ENCODE data around the gene FAM174B.

Gene FAM174B

DNA sequence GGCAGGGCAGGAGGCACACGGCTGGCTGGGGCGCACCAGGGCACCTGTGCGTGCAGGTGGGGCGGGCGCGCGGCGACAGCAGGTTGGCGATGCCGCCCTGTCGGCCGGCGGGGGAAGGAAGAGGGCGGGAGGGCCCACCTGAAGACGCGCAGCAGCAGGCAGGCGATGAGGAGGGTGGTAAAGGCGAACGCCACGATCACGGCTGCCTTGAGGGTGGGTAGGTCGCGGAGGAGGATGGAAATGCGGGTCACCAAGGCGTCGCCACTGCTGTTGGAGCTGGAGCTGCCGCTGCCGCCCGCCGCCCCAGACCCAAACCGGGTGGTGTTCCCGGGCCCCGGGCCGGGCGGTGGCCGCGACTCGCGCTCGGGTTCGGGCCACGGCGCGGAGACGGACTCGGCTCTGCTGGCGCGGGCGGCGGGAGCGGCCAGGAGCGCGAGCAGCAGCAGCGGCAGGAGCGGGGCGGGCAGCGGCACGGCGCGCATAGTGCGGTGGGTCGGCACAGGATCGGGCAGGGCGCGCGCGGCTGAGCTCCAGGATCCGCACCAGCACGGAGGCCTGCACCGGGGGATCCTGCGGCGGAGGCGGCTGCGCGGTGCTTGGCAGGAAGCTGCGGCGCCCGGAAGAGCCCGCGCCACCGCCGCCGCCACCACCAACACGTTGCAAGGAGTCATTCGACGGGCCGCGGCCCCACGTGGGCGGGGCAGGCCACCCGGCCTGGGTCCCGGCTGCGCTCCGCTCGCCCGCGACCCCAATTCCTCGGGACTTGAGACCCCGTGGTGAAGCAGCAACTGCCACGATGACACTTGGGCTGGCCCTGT, at the start of gene FAM174B:
TSS of gene FAM174B (minus strand) at position 598 of the 818 bp plus-strand sequence.
- Mint-ChIP-seq H3K27me3 (peaks cover 48% of the 10 kb centered on the region), H3K27ac (no peak within 1 kb of the TSS), H3K4me1 (ENCODE audit: low read depth) (peaks cover 16% of the 10 kb centered on the region), H3K4me3 (peak within 1 kb of the TSS; percentile 67), H3K9me3 (no peaks in the 10 kb centered on the region), H3K36me3 (ENCODE audit: low read depth) (no peaks in the 10 kb centered on the region)
- intact Hi-C loops (cut with micrococcal nuclease): loop anchor here (10.0 kb wide), 1 partner anchor 59 kb away; no protein-coding TSS in a partner anchor

DNA sequence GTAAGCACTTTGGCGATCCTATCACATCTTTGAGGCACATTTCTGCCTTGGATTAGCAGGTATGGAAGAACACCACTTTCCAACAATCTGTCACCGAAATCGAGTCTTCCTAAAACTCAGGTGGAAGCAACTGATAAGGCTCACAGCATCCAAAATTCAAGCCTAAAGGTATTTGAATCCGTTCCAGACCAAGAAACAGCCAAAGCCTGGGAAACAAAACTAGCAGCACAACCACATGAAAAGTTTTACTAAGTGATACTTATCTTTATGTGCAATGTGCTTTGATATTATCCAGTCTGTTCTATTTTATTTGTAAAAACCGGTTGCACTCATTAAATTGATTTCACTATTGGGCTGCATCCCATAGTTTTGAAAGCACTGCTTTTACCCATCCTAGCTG, 40.5 kb upstream of the FAM174B start:
- H3K4me1 Mint-ChIP-seq (ENCODE audit: low read depth): no peaks in the 10 kb centered on the region
- no peak overlapping the region for H3K27ac Mint-ChIP-seq
- H3K27me3 Mint-ChIP-seq: no peaks in the 10 kb centered on the region
- no peaks in the 10 kb centered on the region for H3K9me3 Mint-ChIP-seq
- intact Hi-C loops (cut with micrococcal nuclease): no loop called here
- H3K4me3 Mint-ChIP-seq: no peak overlapping the region
- no peaks in the 10 kb centered on the region for H3K36me3 Mint-ChIP-seq (ENCODE audit: low read depth)

DNA sequence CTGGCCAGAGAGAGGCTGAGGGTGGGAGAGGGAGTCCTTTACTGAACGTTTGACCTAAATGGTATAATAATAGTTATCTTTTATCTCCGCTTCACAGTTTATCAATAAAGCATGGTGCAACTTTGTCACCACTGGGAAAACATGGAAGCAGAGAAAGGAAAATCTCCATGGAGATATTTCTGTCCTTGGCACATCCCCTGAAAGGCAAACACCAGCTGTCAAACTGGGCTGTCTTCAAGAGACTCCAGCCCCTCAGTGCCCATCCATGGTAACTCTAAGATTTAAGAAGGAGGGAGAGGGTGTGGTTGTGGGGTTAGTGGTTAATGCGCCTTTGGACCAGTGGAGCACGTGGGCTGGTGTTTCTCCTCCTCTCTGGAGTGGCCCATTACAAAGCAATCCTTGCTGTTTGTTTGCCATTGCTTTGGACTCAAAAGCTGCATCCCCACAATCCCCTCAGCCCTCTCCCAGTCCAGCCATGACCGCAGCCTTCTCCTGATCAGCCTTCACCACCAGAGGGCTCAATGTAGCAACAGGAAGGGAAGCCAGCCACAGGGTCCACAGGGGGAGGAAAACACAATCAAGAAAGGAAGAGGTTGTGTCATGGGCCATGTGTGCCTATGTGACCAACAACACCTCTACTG, 38.2 kb upstream of the FAM174B start:
- H3K9me3 Mint-ChIP-seq: peaks cover 12% of the 10 kb centered on the region
- H3K36me3 Mint-ChIP-seq (ENCODE audit: low read depth): no peaks in the 10 kb centered on the region
- H3K4me1 Mint-ChIP-seq (ENCODE audit: low read depth): no peaks in the 10 kb centered on the region
- H3K4me3 Mint-ChIP-seq: no peak overlapping the region
- intact Hi-C loops (cut with micrococcal nuclease): no loop called here
- H3K27me3 Mint-ChIP-seq: no peaks in the 10 kb centered on the region
- no peak overlapping the region for H3K27ac Mint-ChIP-seq

DNA sequence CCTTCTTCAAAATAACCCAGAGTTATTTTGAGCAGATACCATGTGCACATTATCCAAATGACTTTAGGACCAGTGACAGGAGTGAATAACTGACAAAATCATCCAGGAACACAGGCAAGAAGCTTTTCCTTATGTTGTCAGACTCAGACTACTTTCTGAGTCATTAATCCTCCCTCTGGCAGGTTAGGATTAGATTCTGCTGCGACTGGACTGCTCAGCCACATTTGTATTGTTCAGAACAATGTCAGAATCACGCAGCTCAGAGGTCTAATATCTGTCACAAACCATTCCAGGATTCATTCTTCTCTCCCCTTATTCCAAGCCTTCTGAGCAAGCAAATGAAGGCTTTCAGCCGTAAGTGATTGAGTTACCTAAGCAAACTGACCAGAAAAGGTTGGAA, 34.8 kb upstream of the FAM174B start:
- Mint-ChIP-seq H3K27me3 (no peaks in the 10 kb centered on the region), H3K9me3 (peaks cover 12% of the 10 kb centered on the region), H3K4me1 (ENCODE audit: low read depth) (no peaks in the 10 kb centered on the region), H3K4me3 (no peak overlapping the region), H3K27ac (no peak overlapping the region), H3K36me3 (ENCODE audit: low read depth) (no peaks in the 10 kb centered on the region)
- intact Hi-C loops (cut with micrococcal nuclease): no loop called here

DNA sequence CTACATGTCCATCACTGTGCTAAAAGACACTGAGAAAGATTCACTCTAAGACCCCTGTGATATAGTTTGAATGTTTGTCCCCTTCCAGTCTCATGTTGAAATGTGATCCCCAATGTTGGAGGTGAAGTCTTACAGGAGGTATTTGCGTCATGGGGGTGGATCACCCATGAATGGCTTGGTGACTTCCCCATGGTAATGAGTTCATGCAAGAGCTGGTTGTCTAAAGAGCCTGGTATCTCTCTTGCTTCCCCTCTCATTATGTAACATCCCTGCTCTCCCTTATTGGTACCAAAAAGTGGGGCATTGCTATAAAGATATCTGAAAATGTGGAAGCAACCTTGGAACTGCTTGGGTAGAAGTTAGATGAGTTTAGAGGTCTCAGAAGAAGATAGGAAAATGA, 32.2 kb upstream of the FAM174B start:
- intact Hi-C loops (cut with micrococcal nuclease): no loop called here
- H3K36me3 Mint-ChIP-seq (ENCODE audit: low read depth): no peaks in the 10 kb centered on the region
- H3K4me1 Mint-ChIP-seq (ENCODE audit: low read depth): peaks cover 7% of the 10 kb centered on the region
- no peaks in the 10 kb centered on the region for H3K27me3 Mint-ChIP-seq
- H3K4me3 Mint-ChIP-seq: no peak overlapping the region
- peaks cover 12% of the 10 kb centered on the region for H3K9me3 Mint-ChIP-seq
- H3K27ac Mint-ChIP-seq: no peak overlapping the region

DNA sequence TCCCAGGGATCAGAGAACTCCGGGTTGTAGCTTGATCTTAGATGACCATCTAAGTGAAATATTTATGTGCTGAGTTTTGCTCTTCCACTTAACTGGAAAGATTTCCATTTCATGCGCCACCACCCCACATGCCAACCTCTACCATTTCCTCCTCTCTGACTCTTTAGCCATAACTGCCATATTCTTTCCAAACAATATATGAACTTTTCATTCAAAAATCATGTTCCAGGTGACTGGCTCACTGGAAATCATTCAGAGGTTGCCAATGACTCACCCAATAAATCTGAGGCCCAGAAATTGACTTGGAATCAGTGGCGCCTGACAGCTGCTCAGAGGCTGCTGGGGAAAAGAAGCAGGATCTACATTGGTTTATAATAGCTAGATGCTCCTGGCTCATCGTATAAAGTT, 31.6 kb upstream of the FAM174B start:
- Mint-ChIP-seq H3K36me3 (ENCODE audit: low read depth) (no peaks in the 10 kb centered on the region), H3K9me3 (peaks cover 12% of the 10 kb centered on the region), H3K4me3 (no peak overlapping the region), H3K4me1 (ENCODE audit: low read depth) (peaks cover 7% of the 10 kb centered on the region), H3K27ac (no peak overlapping the region), H3K27me3 (no peaks in the 10 kb centered on the region)
- intact Hi-C loops (cut with micrococcal nuclease): no loop called here

DNA sequence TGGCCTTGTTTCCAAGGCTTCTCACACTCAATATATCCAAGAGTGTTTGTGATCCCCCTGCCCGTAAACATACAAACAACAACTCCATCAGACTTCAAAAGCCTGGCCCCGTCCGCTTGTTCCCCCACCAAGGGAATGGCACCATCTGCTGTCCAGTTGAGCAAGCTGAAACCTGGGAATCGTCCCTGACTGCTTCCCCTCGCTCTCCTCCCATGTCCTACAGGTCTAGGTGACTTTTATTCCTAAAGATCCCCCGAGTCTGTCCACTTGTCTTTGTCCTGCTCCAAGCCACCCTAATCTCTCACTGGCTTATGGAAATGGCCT, 27.9 kb upstream of the FAM174B start:
- H3K4me3 Mint-ChIP-seq: no peak overlapping the region

DNA sequence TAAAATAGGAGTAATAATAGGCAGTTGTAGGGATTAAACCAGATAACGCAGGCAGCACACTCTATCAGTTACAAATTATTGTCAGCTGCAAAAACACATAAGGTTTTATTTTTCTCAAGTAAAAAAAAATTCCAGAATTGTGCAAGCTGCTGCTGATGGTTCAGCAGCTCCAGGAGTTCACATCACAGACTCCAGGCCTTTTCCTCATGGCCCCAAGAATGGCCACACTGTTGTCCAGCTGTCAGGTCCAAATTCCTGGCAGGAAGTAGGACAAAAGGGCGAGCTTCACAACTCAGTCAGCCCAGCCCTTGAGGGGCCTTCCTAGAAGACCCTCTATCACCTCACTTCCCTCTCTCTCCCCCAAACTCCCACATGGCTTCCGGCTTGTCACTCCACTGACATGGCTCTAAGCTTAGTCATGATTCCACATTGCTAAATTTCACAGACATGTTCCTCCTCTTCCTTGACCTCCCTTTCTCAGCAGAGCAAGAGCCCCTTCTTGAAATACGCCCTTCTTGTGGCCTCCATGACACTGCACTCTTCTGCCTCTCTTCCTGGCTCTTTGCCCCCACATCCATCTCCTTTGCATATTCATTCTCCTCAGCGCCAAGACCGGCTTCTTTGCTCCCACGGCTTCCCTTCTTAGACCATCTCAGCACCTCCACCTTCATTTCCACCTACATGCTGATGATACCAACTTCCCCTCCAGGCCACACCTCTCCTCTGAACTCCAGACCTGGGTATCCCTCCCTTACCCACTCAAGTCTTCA, 27.4 kb upstream of the FAM174B start:
- Mint-ChIP-seq H3K4me3 (no peak overlapping the region), H3K9me3 (no peaks in the 10 kb centered on the region), H3K4me1 (ENCODE audit: low read depth) (peaks cover 14% of the 10 kb centered on the region), H3K36me3 (ENCODE audit: low read depth) (no peaks in the 10 kb centered on the region), H3K27ac (no peak overlapping the region), H3K27me3 (no peaks in the 10 kb centered on the region)
- intact Hi-C loops (cut with micrococcal nuclease): no loop called here

More for the DNA sequence above, 27.9 kb upstream of the FAM174B start:
- H3K4me1 Mint-ChIP-seq (ENCODE audit: low read depth): peaks cover 9% of the 10 kb centered on the region
- no peaks in the 10 kb centered on the region for H3K36me3 Mint-ChIP-seq (ENCODE audit: low read depth)
- intact Hi-C loops (cut with micrococcal nuclease): no loop called here
- no peaks in the 10 kb centered on the region for H3K9me3 Mint-ChIP-seq
- no peaks in the 10 kb centered on the region for H3K27me3 Mint-ChIP-seq
- H3K27ac Mint-ChIP-seq: no peak overlapping the region

DNA sequence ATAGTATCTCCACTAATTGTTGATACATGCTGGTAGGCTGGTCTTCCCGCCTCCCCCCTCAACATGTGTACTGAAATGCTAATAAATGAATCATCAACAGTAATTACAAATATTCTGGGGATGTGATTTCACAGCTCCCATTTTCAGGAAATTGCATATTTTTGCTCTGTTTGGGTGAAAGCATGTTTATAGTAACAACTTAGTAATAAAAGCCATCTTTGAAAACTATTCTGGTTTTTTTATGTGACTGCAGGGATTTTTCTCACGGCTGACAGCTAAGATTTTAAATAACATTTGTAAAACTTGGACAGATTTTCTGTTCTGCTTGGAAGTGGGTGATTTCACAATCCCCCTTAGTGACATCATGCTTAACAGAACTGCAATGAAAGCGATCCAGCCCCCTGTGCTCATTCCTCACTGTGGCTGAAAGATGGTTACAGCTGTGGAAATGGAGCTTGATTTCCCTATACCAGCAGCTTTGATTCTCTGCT, 25.6 kb upstream of the FAM174B start:
- intact Hi-C loops (cut with micrococcal nuclease): no loop called here
- Mint-ChIP-seq H3K36me3 (ENCODE audit: low read depth) (no peaks in the 10 kb centered on the region), H3K27me3 (no peaks in the 10 kb centered on the region), H3K9me3 (no peaks in the 10 kb centered on the region), H3K4me3 (no peak overlapping the region), H3K27ac (no peak overlapping the region), H3K4me1 (ENCODE audit: low read depth) (peaks cover 17% of the 10 kb centered on the region)

DNA sequence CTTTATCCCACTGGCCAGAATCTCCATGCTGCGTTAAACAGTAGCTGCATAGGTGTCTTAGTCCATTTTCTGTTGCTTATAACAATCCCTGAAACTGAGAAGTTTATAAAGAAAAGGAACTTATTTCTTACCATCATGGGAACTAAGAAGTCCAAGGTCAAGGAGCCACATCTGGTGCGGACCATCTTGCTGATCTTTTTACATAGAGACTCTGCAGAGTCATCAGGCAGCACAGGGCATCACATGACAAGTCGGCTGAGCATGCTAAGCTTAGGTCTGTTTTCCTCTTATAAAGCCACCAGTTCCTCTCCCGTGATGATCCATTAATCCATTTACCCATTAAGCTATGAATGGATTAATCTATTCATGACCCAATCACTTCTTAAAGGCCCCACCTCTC, 22.4 kb upstream of the FAM174B start:
- Mint-ChIP-seq H3K9me3 (no peaks in the 10 kb centered on the region), H3K4me3 (no peak overlapping the region), H3K27me3 (no peaks in the 10 kb centered on the region), H3K36me3 (ENCODE audit: low read depth) (no peaks in the 10 kb centered on the region), H3K4me1 (ENCODE audit: low read depth) (peaks cover 12% of the 10 kb centered on the region), H3K27ac (peak overlapping the region; percentile 40)
- intact Hi-C loops (cut with micrococcal nuclease): no loop called here

DNA sequence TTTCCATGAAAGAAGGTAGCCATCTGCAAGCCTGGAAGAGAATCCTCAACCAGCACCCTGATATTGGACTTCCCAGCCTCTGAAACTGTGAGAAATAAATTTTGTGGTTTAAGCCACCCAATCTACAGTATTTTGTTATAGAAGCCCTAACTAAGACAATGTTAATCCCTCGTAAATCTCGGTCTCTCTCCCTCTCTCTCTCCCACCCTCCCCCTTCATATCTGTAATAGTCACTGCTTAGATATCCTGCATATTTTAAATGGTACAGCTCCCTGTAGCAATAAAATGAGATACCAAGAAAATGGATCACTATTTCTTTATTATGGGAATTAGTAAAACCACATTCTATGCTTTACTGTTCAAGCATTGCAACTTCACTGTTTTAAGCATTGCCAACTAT, 21.0 kb upstream of the FAM174B start:
- intact Hi-C loops (cut with micrococcal nuclease): no loop called here
- H3K27ac Mint-ChIP-seq: no peak overlapping the region
- H3K4me3 Mint-ChIP-seq: no peak overlapping the region
- H3K4me1 Mint-ChIP-seq (ENCODE audit: low read depth): peaks cover 10% of the 10 kb centered on the region
- no peaks in the 10 kb centered on the region for H3K36me3 Mint-ChIP-seq (ENCODE audit: low read depth)
- H3K27me3 Mint-ChIP-seq: no peaks in the 10 kb centered on the region
- H3K9me3 Mint-ChIP-seq: no peaks in the 10 kb centered on the region

DNA sequence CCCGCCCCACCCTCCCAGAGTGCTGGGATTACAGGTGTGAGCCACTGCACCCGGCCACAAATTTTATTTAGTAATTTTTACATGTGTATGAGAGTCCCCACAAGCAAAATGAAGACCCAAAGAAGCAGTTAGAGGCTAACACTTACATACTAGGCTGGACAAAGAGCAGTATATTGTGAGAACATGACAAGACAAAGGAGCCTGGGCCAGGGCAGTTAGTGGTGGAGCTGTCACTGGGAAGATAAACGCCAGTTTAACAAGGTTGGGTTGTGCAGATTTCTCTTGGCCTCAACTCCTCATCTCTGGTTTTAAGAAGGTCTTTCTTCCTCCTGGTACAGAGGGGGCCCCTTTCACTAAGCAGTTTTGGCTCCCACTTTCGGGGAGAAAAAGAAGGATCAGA, 19.9 kb upstream of the FAM174B start:
- Mint-ChIP-seq H3K36me3 (ENCODE audit: low read depth) (no peaks in the 10 kb centered on the region), H3K9me3 (no peaks in the 10 kb centered on the region), H3K27ac (no peak overlapping the region), H3K4me3 (no peak overlapping the region), H3K4me1 (ENCODE audit: low read depth) (peaks cover 10% of the 10 kb centered on the region), H3K27me3 (no peaks in the 10 kb centered on the region)
- intact Hi-C loops (cut with micrococcal nuclease): no loop called here

DNA sequence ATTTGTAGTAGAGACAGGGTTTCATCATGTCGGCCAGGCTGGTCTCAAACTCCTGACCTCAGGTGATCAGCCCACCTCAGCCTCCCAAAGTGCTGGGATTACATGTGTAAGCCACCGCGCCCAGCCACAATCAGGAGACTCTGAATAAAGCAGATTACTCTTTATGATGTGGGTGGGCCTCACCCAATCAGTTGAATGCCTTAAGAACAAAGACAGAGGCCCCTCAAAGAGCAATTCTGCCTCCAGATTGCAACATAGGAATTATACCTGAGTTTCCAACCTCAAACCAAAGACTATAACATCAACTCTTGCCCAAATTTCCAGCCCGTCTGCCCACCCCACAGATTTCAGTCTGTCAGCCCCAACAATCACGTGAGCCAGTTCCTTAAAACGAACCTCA, 18.8 kb upstream of the FAM174B start:
- Mint-ChIP-seq H3K4me3 (no peak overlapping the region), H3K27ac (no peak overlapping the region), H3K27me3 (peaks cover under 1% of the 10 kb centered on the region), H3K4me1 (ENCODE audit: low read depth) (peaks cover 10% of the 10 kb centered on the region), H3K9me3 (no peaks in the 10 kb centered on the region), H3K36me3 (ENCODE audit: low read depth) (no peaks in the 10 kb centered on the region)
- intact Hi-C loops (cut with micrococcal nuclease): no loop called here

DNA sequence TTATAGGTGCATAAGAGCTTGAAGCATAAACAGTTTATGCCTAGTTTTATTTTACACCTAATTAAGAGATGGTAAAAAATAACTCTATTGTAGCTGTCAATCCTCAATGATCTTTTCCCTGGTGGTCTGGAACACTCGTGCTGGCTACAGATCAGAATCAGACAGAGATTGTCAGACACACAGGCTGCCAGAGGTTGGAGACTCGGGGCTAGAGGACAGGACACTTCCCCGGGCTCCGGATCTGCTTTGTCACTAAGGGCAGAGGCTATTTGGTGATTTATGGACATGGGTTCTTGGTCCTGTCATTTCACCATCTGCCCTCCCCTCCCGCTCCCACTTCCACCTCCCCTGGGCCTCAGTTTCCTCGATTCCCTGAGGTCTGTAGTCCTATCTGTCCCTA, 16.5 kb upstream of the FAM174B start:
- H3K4me1 Mint-ChIP-seq (ENCODE audit: low read depth): no peaks in the 10 kb centered on the region
- H3K4me3 Mint-ChIP-seq: no peak overlapping the region
- H3K27me3 Mint-ChIP-seq: peaks cover 6% of the 10 kb centered on the region
- H3K9me3 Mint-ChIP-seq: no peaks in the 10 kb centered on the region
- no peak overlapping the region for H3K27ac Mint-ChIP-seq
- intact Hi-C loops (cut with micrococcal nuclease): no loop called here
- H3K36me3 Mint-ChIP-seq (ENCODE audit: low read depth): no peaks in the 10 kb centered on the region

All from dendritic cell treated with granulocyte-macrophage colony-stimulating factor and Interleukin-4, amounts not matched to agents 40 ng/mL and 50 ng/mL, for 4 days (primary cell).